SK-N-MC (cell line): ENCODE results near the gene GALNT14.

Experiments used
- EZH2 ChIP-seq: fragments of 200-600 bp; sonication (generic); IDR thresholded peaks from one replicate; pipeline ENCODE4 v1.6.1; 2017; ENCODE audit warnings: antibody characterized with exemption
- FOXP2 ChIP-seq: optimal IDR thresholded peaks from 2 replicates; pipeline ENCODE3; 2011; ENCODE audit warnings: mild to moderate bottlenecking, moderate library complexity; ENCODE audit not compliant: insufficient read depth; ENCODE audit errors: extremely low read length, control extremely low read depth
- POLR2AphosphoS5 ChIP-seq: IDR thresholded peaks from 2 replicates; pipeline ENCODE4 v1.6.1; 2012; ENCODE audit warnings: mild to moderate bottlenecking, low read depth, low read length, borderline replicate concordance

DNA sequence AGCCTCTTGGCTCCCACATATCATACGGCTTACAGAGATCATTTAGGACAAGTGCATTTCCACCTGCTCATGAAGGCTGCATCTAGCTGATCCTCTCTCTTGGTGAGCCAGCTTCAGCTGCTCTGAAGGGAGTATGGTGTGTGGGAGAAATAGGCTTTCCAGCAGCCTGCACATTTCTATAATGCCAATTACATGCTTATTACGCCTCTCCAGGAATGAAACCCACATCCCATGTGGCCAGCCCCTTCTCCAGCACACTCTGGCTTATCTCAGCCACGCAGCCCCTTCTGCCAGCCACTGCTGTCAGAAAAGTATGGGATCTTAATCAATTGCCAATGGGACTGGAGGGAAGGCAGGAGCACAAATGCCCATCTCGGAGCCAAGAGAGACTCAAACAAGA, 117.5 kb downstream of the GALNT14 start:
- TF ChIP-seq POLR2AphosphoS5, result no peak
- TF ChIP-seq EZH2, result no peak
- no peak for TF ChIP-seq FOXP2
